NCI-H1048 (cell line): ENCODE results near the gene PCBP3.

Experiments used
- DNase-seq: peaks from one replicate; lab custom pipeline; 2025; lab: John Stamatoyannopoulos, UW

The PCBP3 gene

DNA sequence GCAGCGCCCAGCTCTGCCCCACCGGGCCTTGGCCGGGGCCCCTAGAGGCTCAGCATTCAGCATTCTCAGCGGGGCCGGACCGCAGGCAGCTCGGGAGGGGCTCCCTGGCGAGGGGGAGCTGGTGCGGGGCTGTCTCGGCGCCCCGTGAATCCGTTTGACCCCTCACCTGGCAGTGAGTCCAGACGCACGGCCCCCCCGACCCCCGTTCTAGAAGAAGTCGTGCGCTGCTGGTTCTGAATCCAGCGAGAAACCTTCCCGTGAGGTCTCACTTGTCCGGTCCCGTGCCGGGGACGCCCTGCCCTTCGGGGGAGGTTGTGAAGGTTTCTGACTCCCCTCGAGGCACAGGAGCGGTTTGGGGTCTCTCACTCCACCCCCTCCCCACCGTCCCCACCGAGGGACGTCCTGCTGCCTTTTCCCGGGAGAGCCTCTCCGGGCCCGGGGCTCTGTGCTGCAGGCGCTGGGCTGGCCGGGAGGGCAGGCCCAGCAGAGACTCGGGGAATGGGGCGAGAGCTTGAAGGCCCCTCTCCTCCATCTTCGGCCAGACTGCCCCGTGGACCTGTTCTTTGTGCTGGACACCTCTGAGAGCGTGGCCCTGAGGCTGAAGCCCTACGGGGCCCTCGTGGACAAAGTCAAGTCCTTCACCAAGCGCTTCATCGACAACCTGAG is 338.7 kb downstream of the PCBP3 start:
- no peak for DNase-seq

DNA sequence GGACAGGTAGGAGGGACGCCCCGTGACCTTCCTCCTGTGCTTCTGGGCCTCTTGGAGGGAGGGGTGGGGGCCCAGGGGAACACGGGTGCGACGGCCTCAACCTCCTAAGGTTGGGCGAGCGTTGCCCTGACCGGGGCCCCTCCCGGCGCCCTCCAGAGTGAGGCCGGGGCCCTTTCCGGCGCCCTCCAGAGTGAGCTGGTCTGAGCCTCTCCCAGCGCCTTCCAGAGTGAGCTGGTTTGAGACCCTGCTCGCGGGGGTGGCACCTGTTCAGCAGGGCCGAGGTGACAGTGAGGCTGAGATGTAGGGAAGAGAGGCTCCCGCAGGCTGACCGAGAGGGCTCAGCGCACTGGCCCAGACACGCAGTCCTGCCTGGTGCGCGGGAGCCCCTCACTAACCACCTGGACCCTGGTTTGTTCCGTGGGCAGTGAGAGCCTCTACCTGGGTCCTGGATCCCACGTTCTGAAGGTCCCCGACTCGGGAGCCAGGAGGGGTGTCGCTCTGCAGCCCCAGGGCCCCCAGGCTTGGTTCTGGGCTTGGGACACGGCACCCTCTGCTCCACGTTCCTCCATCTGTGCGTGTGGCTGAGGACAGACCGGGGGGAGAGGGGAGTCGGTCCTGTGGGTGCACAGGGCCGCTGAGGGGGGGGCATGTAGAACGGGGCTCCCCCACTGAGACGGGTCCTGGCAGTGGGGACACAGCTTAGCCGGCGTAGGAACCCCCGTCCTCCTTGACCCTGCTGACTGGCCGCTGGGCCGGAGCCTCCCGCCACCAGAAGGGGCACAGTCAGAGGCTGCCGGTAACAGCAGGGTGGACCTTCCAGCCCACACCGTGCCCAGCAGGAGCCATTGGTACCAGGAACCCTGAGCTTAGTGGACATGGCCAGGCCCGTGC is 339.5 kb downstream of the PCBP3 start:
- DNase-seq: no peak

DNA sequence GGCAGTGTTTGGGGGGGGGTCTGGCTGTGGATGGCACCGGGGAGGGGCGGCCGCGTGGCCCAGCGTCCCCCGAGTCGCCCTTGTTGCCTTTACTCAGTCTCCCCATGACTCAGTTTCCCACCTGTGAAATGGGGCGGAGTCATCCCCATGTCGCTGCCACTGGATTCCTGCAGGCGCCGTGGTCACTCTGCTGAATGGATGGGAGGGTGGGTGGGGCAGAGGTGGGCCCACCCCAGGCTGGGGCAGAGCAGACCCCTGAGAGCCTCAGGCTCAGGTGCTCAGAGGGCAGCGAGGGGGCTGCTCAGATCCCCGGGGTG is 340.1 kb downstream of the PCBP3 start:
- no peak for DNase-seq

DNA sequence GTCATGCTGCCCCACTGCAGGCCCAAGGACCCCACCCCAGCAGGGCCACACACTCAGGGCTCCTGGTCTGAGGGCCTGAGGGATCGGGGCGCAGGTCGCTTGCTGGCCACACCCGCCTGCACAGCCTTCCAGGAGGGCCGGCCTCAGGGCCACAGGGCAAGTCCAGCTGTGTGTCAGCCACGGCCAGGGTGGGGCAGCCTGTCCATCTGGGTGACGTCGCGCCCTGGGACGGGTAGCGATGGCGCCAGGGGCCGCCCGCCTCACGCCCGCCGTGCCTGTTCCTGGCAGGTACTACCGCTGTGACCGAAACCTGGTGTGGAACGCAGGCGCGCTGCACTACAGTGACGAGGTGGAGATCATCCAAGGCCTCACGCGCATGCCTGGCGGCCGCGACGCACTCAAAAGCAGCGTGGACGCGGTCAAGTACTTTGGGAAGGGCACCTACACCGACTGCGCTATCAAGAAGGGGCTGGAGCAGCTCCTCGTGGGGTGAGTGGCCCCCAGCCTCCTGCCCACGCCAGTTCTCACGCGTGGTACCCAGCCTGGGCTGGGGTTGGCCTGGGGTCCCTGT is 340.5 kb downstream of the PCBP3 start:
- DNase-seq: no peak

DNA sequence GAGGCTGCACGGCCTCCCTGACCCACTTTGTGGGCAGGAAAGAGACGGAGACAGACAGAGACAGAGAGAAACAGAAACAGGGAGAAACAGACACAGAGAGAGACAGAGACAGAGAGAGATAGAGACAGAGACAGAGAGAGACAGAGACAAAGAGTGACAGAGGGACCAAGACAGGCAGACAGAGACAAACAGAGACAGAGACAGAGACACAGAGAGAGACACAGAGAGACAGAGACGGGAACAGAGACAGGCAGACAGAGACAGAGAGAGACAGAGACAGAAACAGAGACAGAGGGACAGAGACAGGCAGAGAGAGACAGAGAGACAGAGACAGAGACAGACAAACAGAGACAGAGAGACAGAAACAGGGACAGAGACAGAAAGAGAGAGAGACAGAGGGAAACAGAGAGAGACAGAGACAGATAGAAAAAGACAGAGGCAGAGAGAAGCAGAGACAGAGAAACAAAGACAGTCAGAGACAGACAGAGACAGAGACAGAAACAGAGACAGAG is 341.1 kb downstream of the PCBP3 start:
- no peak for DNase-seq

DNA sequence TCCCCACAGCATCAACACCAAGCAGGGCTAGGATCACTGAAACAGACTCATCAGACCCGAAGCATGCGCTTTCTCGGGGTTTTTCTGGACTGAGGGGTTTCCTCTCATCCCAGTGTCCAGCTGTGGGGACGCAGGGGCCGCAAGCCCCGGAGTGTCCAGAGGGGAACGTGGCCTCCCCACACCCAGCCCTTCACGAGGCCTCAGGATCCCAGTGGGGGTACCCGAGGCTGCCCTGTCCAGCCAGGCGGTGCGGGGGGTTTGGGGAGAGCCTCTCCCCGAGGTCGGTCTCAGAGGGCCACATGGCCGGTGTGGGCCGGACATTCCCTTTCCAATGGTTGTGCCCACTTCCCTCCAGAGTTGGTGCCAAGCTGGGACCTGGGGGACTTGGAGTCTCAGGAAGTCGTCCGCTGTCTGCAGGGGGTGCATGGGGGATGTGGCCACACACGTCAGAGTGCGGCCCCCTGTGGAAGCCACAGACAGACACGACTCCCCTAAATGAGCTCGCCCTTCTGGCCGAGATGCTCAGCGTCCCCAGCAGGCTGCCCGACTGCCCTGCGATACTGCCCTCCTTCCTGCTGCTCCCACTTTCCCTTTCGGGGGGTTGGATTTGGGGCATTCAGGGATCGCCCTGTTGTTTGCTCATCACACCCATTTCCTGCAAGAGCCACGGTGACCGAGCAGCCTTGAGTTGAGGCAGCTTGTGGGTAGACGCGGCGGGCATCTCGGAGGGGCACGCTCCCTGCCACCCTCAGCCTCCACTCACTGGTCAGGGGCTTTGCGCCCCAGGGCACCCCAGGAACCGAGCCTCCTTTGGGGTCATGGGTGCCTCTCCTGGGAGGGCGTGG is 342.2 kb downstream of the PCBP3 start:
- no peak for DNase-seq

DNA sequence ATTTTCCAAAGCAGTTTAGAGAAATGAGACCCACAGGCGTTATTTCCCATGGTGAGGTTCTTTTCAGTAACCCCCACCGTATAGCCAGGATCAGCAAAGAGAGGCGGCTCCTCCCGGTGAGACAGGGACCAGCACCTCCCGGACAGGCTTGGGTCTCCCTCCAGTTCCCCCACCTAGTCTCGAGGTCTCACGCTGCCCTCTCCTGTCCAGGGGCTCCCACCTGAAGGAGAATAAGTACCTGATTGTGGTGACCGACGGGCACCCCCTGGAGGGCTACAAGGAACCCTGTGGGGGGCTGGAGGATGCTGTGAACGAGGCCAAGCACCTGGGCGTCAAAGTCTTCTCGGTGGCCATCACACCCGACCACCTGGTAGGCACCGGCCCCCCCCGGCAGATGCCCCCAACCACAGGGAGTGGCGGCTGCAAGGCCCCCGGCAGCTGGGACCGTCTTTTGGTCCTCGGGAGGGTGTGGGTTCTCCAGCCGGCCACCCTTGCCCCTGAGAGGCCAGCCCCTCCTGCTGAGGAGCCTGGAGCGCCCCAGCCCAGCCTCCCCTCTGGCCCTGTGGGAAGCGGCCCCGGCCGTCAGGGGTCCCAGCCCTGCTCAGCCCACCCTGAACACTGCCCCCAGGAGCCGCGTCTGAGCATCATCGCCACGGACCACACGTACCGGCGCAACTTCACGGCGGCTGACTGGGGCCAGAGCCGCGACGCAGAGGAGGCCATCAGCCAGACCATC is 343.0 kb downstream of the PCBP3 start:
- DNase-seq: no peak

DNA sequence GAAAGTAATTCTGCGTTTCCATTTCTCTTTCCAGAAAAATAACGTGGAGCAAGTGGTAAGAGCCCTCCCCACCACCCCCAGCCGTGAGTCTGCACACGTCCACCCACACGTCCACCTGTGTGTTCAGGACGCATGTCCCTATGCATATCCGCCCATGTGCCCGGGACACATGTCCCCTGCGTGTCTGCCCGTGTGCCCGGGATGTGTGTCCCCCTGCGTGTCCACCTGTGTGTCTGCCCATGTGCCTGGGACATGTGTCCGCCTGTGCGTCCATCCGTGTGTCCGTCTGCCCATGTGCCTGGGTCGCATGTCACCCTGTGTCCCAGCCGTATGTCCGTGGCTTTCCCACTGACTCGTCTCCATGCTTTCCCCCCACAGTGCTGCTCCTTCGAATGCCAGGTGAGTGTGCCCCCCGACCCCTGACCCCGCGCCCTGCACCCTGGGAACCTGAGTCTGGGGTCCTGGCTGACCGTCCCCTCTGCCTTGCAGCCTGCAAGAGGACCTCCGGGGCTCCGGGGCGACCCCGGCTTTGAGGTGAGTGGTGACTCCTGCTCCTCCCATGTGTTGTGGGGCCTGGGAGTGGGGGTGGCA is 343.7 kb downstream of the PCBP3 start:
- DNase-seq: no peak

DNA sequence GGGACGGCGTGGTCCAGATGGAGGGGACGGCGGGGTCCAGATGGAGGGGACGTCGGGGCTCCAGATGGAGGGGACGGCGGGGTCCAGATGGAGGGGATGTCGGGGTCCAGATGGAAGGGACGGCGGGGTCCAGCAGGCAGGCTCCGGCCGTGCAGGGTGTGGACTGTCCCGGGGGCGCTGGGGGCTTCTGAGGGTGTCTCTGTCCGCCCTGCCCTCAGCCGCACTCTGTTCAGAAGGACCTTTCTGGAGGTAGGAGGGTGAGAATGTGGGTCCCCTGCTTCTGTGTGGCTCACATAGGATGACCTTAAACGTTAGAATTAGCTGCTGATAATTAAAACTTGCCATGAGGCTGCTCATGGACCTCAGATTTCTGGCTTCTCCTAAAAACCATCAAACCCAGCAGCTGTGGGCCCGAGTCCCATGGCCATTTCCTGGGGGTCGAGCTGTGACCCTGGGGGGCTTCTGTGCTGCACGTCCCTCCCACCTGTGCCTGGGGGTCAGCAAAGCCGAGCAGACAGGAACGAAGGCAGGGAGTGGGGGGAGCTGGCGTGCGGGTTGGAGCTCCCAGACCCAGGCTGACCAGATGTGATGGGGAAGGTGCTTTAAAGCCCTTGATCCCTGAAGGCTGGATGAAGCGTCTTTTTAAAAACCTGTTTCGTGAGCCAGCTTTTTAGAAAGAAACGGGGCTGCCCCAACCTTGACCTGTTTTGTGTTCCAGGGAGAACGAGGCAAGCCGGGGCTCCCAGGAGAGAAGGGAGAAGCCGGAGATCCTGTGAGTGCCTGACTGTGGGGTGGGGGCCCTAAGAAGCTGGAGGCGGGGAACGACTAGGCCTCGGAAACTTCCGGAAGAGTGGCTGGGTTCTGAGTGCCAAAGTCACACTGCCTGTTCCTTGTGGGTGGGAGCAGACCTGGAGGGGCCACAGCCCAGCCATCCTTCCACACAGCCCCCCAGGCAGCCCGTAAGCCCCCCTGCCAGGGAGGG is 345.1 kb downstream of the PCBP3 start:
- no peak for DNase-seq

DNA sequence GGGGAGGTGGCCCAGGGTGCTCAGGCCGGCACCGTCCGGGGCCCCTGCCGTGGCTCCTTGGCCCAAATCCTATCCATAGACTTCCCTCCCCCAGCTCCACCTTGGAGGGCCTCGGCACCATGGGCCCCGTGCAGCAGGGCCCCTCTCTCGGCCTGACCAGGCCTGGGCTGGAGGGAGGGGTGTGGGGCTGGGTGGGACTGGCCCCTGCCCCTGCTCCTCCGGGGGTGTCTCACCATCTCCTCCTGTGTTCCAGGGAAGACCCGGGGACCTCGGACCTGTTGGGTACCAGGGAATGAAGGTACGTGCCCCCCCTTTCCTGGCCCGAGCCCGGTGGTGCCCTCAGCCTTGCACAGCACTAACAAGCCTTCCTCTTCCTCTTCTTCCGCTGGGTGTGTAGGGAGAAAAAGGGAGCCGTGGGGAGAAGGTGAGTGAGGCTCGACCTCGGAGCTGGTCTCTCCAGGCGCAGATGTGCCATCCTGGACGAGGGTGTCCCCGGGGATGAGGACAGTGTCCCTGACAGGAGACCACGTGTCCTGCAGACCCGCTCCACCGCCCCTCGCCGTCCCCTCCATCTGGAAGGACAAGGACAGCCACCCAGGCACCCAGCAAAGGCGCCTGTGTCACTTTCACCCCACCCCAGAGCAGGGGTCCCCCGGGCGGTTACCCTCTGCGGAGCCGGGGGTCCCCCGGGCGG is 346.0 kb downstream of the PCBP3 start:
- DNase-seq: no peak

DNA sequence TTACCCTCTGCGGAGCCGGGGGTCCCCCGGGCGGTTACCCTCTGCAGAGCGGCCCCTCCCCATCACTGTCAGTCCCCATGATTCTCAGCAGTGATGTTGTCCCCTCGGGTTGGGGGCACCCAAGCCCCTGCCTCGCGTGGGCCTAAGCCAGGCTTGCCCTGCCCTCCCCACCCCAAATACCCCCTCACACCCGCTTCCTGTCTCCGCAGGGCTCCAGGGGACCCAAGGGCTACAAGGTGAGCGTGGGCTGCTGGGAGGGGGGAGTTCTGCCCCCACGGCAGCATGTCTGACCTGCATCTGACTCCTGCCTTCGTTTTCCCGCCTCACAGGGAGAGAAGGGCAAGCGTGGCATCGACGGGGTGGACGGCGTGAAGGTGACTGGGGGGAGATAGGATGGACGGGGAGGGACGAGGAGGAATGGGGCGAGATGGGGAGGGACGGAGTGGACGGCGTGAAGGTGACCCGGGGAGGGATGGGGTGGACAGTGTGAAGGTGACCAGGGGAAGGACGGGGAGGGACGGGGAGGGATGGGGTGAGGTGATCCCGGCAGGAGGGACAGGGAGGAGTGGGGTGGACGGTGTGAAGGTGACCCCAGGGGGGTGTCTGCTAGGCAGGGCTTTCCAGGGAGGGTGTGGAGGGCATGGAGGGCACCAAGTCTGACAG is 346.7 kb downstream of the PCBP3 start:
- no peak for DNase-seq

DNA sequence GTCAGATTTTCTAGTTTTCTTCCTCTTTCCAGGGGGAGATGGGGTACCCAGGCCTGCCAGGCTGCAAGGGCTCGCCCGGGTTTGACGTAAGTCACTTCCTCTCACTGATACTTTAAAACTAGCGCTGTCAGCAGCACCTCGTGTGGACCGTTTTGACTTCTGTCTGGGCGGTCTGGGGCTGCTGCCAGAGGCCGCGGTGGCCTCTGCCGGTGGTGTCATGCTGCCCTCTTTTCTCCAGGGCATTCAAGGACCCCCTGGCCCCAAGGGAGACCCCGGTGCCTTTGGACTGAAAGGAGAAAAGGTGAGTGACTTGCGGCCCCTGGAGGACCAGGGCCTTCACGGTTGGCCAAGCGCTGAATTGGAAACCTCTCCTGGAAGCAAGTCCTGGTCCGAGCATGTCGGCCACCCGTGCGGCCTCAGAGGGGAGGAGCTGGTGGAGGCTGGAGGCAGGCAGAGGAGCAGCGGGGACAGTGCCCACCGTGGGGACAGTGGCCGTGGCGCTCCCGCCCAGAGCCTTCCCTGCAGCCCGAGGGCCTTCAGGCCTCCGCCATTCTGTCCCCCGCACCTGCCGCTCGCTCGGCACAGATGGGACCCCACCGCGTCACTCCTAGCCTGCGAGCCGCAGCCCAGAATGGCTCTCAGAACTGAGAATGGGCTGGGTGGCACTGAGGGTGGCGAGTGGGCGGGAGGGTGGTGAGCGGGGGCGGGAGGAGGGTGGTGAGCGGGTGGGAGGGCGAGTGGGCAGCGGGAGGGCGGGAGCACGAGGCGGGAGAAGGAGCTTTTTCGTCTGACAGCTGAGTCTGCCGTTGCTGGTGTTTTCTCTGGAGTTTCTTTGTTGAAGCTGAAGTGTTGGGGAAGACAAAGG is 347.4 kb downstream of the PCBP3 start:
- DNase-seq: no peak

DNA sequence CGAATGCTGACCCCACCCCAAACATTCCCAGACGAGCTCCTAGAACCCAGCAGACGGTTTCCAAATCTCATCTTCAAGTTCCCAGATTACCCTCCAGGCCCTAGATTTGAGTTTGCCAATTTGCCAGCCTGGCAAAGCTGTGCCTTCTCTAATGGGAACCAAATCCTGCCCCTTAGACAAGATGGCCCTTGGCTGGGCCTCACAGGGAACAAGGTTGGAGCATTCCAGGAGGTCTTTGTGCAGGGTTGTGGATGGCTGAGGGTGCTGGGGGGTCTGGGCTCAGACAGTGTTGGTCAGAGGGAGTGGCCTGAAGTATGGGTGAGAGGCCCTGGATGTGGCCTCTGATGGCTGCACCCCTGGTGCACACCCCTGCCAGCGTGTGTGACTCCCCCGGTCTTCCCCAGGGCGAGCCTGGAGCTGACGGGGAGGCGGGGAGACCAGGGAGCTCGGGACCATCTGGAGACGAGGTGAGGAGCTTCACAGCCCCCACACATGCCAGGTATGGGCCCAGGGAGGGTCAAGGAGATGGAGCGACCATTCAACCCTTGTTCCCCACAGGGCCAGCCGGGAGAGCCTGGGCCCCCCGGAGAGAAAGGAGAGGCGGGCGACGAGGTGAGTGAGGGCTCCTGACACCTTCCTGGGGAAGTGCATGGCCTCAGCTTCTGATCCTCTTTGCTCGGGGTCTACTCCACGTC is 348.2 kb downstream of the PCBP3 start:
- no peak for DNase-seq
